NCI-H524 treated with DMSO at 0.1 percent for 48 hours (cell line): ENCODE results near the gene PDCD2.
"Not testable (repeated sequence)": the region's sequence is repeated elsewhere in the genome, so short reads cannot be mapped to it uniquely, and the experiment has no call there.

Source experiments
- DNase-seq: peaks from one replicate; lab custom pipeline; 2025; lab: John Stamatoyannopoulos, UW

PDCD2 gene

GRCh38 chr6:170584181-170584953 lies at the start of gene PDCD2:
Gene PDCD2, minus strand, starts transcription at chr6:170584637. Its CDS starts 56 bp downstream, at chr6:170584581.
- peak; percentile 80 for DNase-seq

- DNase-seq = not testable (repeated sequence)
These were observed 31.6 kb upstream of the PDCD2 start for GRCh38 chr6:170616020-170616554.

GRCh38 chr6:170612256-170612804 lies 27.9 kb upstream of the PDCD2 start:
- not testable (repeated sequence) for DNase-seq

- DNase-seq = not testable (repeated sequence)
These were observed 24.8 kb upstream of the PDCD2 start for GRCh38 chr6:170609225-170609624.

- DNase-seq = no peak
These were observed 21.3 kb upstream of the PDCD2 start for GRCh38 chr6:170605574-170606259.

GRCh38 chr6:170597278-170597677 lies 12.8 kb upstream of the PDCD2 start:
- no peak for DNase-seq

- DNase-seq = no peak
These were observed 12.0 kb upstream of the PDCD2 start for GRCh38 chr6:170596426-170596825.

GRCh38 chr6:170590725-170591124 lies 6.3 kb upstream of the PDCD2 start:
- DNase-seq = no peak

GRCh38 chr6:170584954-170585498 lies 589 bp upstream of the PDCD2 start:
- no peak for DNase-seq

GRCh38 chr6:170583756-170584180 lies 669 bp downstream of the PDCD2 start:
- DNase-seq = no peak

- DNase-seq = no peak
These were observed 5.5 kb downstream of the PDCD2 start for GRCh38 chr6:170578909-170579308.

GRCh38 chr6:170575250-170575649 lies 9.2 kb downstream of the PDCD2 start:
- no peak for DNase-seq

- no peak for DNase-seq
These were observed 11.6 kb downstream of the PDCD2 start for GRCh38 chr6:170572704-170573466.

- no peak for DNase-seq
These were observed 19.4 kb downstream of the PDCD2 start for GRCh38 chr6:170564936-170565530.

- no peak for DNase-seq
These were observed 22.9 kb downstream of the PDCD2 start for GRCh38 chr6:170561555-170561954.

GRCh38 chr6:170555305-170555704 lies 29.1 kb downstream of the PDCD2 start:
- DNase-seq = no peak

- DNase-seq = no peak
These were observed 29.7 kb downstream of the PDCD2 start for GRCh38 chr6:170554796-170555137.

- peak; percentile 97 for DNase-seq
These were observed 30.2 kb downstream of the PDCD2 start, which contains the start of gene TBP for GRCh38 chr6:170554013-170554795. Gene TBP, plus strand, starts transcription at chr6:170554369. Its CDS starts 2,661 bp downstream, at chr6:170557030.

- DNase-seq = no peak
These were observed 30.9 kb downstream of the PDCD2 start for GRCh38 chr6:170553534-170554012.
